Spleen (tissue), 11 donors: ENCODE results near the gene TMEM169. TPM values are rescaled to one million over a fixed set of nuclear protein-coding genes. Genes with fewer than 3 reads are reported as not detected.
A peak's percentile ranks its signal among the peaks of the same experiment; 100 is the strongest.
"Not testable (repeated sequence)": the region's sequence is repeated elsewhere in the genome, so short reads cannot be mapped to it uniquely, and the experiment has no call there.

Experiments
- DNase-seq: peaks from one replicate; pipeline ENCODE4 v3.0.0-alpha.2; 2020
- H3K27ac ChIP-seq, 8 donors: fragments of 200-600 bp; sonication (generic) in 7 of 8; 1 replicate in 4 of 8; 2 replicates in 4 of 8; pipeline versions ENCODE4 v1.5.0 to v1.8.0; 2016 to 2021; ENCODE audit warnings: inconsistent platforms in 4 of 8, mild to moderate bottlenecking in 4 of 8, moderate library complexity in 1 of 8
- H3K27me3 ChIP-seq, 7 donors: fragments of 200-600 bp; sonication (generic) in 6 of 7; replicated peaks in 1 of 7; 1 replicate in 4 of 7; 2 replicates in 3 of 7; pipeline versions ENCODE4 v1.5.0 to v1.8.0; 2016 to 2021; ENCODE audit warnings: inconsistent platforms in 3 of 7, mild to moderate bottlenecking in 1 of 7
- H3K36me3 ChIP-seq, 6 donors: fragments of 200-600 bp; sonication (generic) in 5 of 6; 1 replicate in 4 of 6; 2 replicates in 2 of 6; pipeline versions ENCODE4 v1.5.0 to v1.8.0; 2016 to 2021; ENCODE audit warnings: inconsistent platforms in 2 of 6
- H3K4me1 ChIP-seq, 6 donors: fragments of 200-600 bp; sonication (generic) in 5 of 6; 1 replicate in 3 of 6; 2 replicates in 3 of 6; pipeline versions ENCODE4 v1.5.0 to v1.8.0; 2016 to 2021; ENCODE audit warnings: inconsistent platforms in 3 of 6
- H3K4me3 ChIP-seq, 8 donors: fragments of 200-600 bp; sonication (generic) in 7 of 8; 1 replicate in 4 of 8; 2 replicates in 4 of 8; pipeline versions ENCODE4 v1.5.0 to v1.8.0; 2016 to 2021; ENCODE audit warnings: inconsistent platforms in 4 of 8, mild to moderate bottlenecking in 4 of 8, moderate library complexity in 2 of 8
- H3K9me3 ChIP-seq, 8 donors: fragments of 200-600 bp; sonication (generic) in 7 of 8; 1 replicate in 4 of 8; 2 replicates in 4 of 8; pipeline versions ENCODE4 v1.5.0 to v1.8.0; 2016 to 2021; ENCODE audit warnings: inconsistent platforms in 4 of 8
- CTCF ChIP-seq, 11 experiments: fragments of 200-600 bp in 7 of 11; fragments of 450-650 bp in 4 of 11; sonication (generic) in 4 of 11; IDR thresholded peaks in 8 of 11; conservative IDR thresholded peaks in 3 of 11; 1 replicate in 7 of 11; 2 replicates in 4 of 11; pipeline versions ENCODE4 v1.4.0 to v1.8.0; 2016 to 2021; ENCODE audit warnings: antibody characterized with exemption in 11 of 11, inconsistent platforms in 4 of 11, mild to moderate bottlenecking in 1 of 11
- POLR2A ChIP-seq, 3 donors: fragments of 450-650 bp; IDR thresholded peaks; one replicate each; pipeline ENCODE4 v1.5.1; 2017; ENCODE audit warnings: antibody characterized with exemption in 3 of 3, mild to moderate bottlenecking in 1 of 3
- POLR2AphosphoS5 ChIP-seq, 3 donors: sonication (generic); formaldehyde crosslinking; IDR thresholded peaks; one replicate each; pipeline ENCODE4 v1.5.1; 2017; ENCODE audit warnings: antibody characterized with exemption in 3 of 3
- WGBS, 5 donors: extraction: QIAGEN DNeasy Blood & Tissue Kit in 3 of 5; methylation state at CpG; one replicate each; pipeline versions ENCODE4 v1.1.5 to v1.1.7; 2013 to 2018; 5-methylcytosine and 5-hydroxymethylcytosine counted together
- intact Hi-C: fragments of 100-400 bp; cut with DNase I; formaldehyde crosslinking; loops from one replicate; pipeline ENCODE4 v1.15.0; 2023; ENCODE audit warnings: low total_unique reads
- polyA plus RNA-seq, 3 donors: library from polyadenylated mRNA; stranded (reverse); fragments of 200-250 nt; gene quantifications; one replicate each; pipeline ENCODE4 v1.2.1, GENCODE V29; 2013
- total RNA-seq, 7 donors: library from RNA; depleted of rRNA in 3 of 7; stranded (reverse); fragments of >200 nt in 3 of 7; fragmentation: NEBNext Ultra II Directional in 4 of 7; extraction: Animal tissue kit (Norgen Biotek cat#: 25700) in 4 of 7; gene quantifications; one replicate each; pipeline versions ENCODE4 v1.1.0 to v1.2.1, GENCODE V29; 2016 to 2021
- donor health status: healthy with polysubstance abuse.
- donor health status: DM: no; HTN: no; CAD: no; lungs with moderate emphysema.
- donor health status: DM: no; HTN: no; CAD: no.
- donor health status: Bipolar disorder and iron deficiency.
- donor health status: healthy.
- donor health status: DM: no; HTN: no; CAD: no.
- donor health status: DM: yes; HTN: yes; CAD: no.

The TMEM169 gene
- total and polyA plus RNA-seq, 10 donors: 0.19 to 1.3 (median 0.83) TPM

- intact Hi-C loops: no loop called here
- Histone ChIP-seq H3K9me3 (no peaks in the 10 kb centered on the region), H3K4me1 (peaks cover 0 to 43% (median 12%) of the 10 kb centered on the region in 6 donors), H3K36me3 (peaks cover 0 to 100% (median 98%) of the 10 kb centered on the region in 6 donors), H3K27ac (peak overlapping the region in 1 of 8 donors; percentile 48), H3K4me3 (no peak overlapping the region), H3K27me3 (no peaks in the 10 kb centered on the region)
- DNase-seq: no peak
- 86 to 94% (median 92%) methylated on average over 4 of the region's 4 CpGs for WGBS, 5 donors
- TF ChIP-seq CTCF (IDR thresholded peaks at IDR 0.05 in 8 of 11, conservative IDR thresholded peaks at IDR 0.05 in 3 of 11) (no peak), POLR2AphosphoS5 (IDR thresholded peaks at IDR 0.05) (no peak), POLR2A (IDR thresholded peaks at IDR 0.05) (no peak)
These were observed 53.3 kb downstream of the TMEM169 start for GRCh38 chr2:216134958-216135541.

DNA sequence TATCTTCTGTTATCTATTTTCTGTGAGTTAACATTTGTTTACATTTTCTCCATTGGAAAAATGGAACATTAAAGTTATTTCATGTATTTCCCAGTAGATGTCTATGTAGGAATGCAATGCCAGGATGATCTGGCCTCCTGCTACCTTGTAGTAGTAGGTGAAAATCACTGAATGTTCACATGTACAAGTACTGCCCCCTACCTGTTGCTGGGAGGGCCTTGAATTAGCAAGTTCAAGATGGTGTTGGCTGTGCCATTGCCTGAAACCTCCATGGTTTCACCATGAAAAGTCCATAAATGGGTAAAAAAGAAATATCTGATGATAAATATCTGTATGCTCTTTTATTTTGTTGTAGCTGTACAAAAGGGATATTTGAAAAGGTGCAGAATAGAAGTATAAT lies 58.2 kb downstream of the TMEM169 start:
- Histone ChIP-seq H3K27ac (no peak overlapping the region), H3K4me3 (no peak overlapping the region), H3K36me3 (peaks cover 0 to 100% (median 97%) of the 10 kb centered on the region in 6 donors), H3K9me3 (no peaks in the 10 kb centered on the region), H3K27me3 (no peaks in the 10 kb centered on the region), H3K4me1 (no peaks in the 10 kb centered on the region)
- TF ChIP-seq POLR2A (IDR thresholded peaks at IDR 0.05): no peak
- peak in 7 of 11 experiments; percentile 13 to 53 (median 27) for TF ChIP-seq CTCF (IDR thresholded peaks at IDR 0.05 in 8 of 11, conservative IDR thresholded peaks at IDR 0.05 in 3 of 11)
- intact Hi-C loops: no loop called here
- DNase-seq: no peak

DNA sequence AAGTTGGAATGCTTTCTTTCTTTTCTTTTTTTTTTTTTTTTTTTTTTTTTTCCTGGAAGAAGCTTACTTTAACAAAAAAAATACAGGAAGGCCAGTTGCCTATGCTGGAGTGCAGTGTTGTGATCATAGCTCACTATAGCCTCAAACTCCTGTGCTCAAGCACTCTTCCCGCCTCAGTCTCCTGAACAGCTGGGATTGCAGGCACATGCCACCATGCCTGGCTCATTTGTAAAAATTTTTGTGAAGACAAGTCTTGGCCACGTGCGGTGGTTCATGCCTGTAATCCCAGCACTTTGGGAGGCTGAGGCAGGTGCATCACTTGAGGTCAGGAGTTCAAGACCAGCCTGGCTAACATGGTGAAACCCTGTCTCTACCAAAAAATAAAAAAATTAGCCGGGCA lies 59.8 kb downstream of the TMEM169 start:
- H3K36me3 ChIP-seq: peaks cover 0 to 100% (median 95%) of the 10 kb centered on the region in 6 donors
- TF ChIP-seq POLR2AphosphoS5 (IDR thresholded peaks at IDR 0.05): peak in 1 of 3 donors; percentile 6
- intact Hi-C loops: not testable (repeated sequence)

DNA sequence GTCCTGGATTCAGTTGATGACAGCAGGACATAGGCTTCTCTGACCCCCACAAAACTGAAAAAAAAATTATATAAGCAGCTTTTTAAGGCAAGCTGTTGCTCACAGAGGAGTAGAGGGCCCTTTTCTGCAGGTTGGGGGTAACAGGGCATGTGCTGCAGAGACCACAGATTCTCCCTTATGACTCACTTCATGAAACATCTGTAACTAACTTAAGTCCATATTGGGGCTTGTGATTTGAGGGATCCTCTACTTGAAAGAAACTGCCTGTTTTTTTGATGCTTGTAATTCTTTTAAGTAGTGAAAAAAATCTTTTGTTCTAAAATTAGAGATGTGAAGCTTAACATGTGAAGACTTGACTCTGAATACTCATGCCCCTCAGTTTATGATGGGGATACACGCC lies 60.8 kb downstream of the TMEM169 start:
- Histone ChIP-seq H3K4me3 (no peak overlapping the region), H3K27ac (no peak overlapping the region), H3K27me3 (no peaks in the 10 kb centered on the region), H3K36me3 (peaks cover 0 to 100% (median 97%) of the 10 kb centered on the region in 6 donors), H3K4me1 (peaks cover 0 to 5% (median 0%) of the 10 kb centered on the region in 6 donors), H3K9me3 (no peaks in the 10 kb centered on the region)
- WGBS, 5 donors: 76 to 90% (median 81%) methylated on average over 1 of the region's 1 CpG
- no peak for DNase-seq
- TF ChIP-seq POLR2AphosphoS5 (IDR thresholded peaks at IDR 0.05): no peak
- no peak for TF ChIP-seq CTCF (IDR thresholded peaks at IDR 0.05 in 8 of 11, conservative IDR thresholded peaks at IDR 0.05 in 3 of 11)
- TF ChIP-seq POLR2A (IDR thresholded peaks at IDR 0.05): no peak
- intact Hi-C loops: no loop called here

More for the DNA sequence above, 59.8 kb downstream of the TMEM169 start:
- H3K4me1 ChIP-seq, H3K27me3 ChIP-seq, H3K4me3 ChIP-seq, DNase-seq, H3K27ac ChIP-seq, H3K9me3 ChIP-seq: not testable (repeated sequence)
- 90 to 100% (median 96%) methylated on average over 4 of the region's 4 CpGs for WGBS, 5 donors
